Measurements from ENCODE around the gene CDC23.

DNA sequence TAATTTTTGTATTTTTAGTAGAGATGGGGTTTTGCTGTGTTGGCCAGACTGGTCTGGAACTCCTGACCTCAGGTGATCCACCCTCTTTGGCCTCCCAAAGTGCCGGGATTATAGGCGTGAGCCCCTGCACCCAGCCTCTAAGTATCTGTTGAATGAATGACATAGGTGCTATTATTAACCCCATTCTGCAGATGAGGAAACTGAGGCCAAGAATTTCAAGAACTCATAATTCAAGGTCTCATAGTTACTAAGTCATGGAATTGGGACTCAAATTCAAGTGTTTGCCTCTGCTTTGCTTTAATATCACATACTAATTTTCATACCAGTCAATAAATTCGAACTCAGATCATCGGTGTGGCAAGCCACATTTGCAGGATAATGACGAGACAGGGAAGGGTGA, 32.3 kb downstream of the CDC23 start:
- TF ChIP-seq, protein P1, sequence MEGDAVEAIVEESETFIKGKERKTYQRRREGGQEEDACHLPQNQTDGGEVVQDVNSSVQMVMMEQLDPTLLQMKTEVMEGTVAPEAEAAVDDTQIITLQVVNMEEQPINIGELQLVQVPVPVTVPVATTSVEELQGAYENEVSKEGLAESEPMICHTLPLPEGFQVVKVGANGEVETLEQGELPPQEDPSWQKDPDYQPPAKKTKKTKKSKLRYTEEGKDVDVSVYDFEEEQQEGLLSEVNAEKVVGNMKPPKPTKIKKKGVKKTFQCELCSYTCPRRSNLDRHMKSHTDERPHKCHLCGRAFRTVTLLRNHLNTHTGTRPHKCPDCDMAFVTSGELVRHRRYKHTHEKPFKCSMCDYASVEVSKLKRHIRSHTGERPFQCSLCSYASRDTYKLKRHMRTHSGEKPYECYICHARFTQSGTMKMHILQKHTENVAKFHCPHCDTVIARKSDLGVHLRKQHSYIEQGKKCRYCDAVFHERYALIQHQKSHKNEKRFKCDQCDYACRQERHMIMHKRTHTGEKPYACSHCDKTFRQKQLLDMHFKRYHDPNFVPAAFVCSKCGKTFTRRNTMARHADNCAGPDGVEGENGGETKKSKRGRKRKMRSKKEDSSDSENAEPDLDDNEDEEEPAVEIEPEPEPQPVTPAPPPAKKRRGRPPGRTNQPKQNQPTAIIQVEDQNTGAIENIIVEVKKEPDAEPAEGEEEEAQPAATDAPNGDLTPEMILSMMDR (IDR thresholded peaks at IDR 0.05; ENCODE audit: insufficient read depth, low read depth, low read length), result no peak
- no peak for TF ChIP-seq EZH2 (IDR thresholded peaks at IDR 0.05; ENCODE audit: insufficient read depth, low read length)

All from astrocyte (in vitro differentiated cells and primary cell).